PC-9 (cell line): Measurements from ENCODE around the gene KIZ.

Experiments used
- CTCF ChIP-seq: fragments of 200-600 bp; sonication (generic); conservative IDR thresholded peaks from 2 replicates; pipeline ENCODE4 v1.6.1; 2017; ENCODE audit warnings: mixed run types, antibody characterized with exemption, mild to moderate bottlenecking, moderate library complexity
- EZH2 ChIP-seq: fragments of 200-600 bp; sonication (generic); IDR thresholded peaks from 2 replicates; pipeline ENCODE4 v1.8.0; 2017; ENCODE audit warnings: antibody characterized with exemption, low read depth

- TF ChIP-seq CTCF, result no peak
- no peak for TF ChIP-seq EZH2
Observed at GRCh38 chr20:21096321-21097043, 29.4 kb upstream of the KIZ start.
